Fibroblast of lung (primary cell): Measurements from ENCODE around the gene FAR1. TPM values are rescaled to one million over a fixed set of nuclear protein-coding genes. Genes with fewer than 3 reads are reported as not detected.

Experiments used
- DNase-seq, 2 donors: peaks; one replicate each; pipeline versions ENCODE4 v3.0.0 to v3.0.0-alpha.2; 2010; ENCODE audit warnings: low read depth in 2 of 2
- H2AFZ ChIP-seq: 2 replicates; pipeline ENCODE4 v1.5.1; 2012; ENCODE audit warnings: low read length, control low read depth, inconsistent platforms
- H3K27ac ChIP-seq: 2 replicates; pipeline ENCODE4 v1.5.1; 2011; ENCODE audit warnings: low read length, control low read depth; ENCODE audit not compliant: insufficient read depth
- H3K27me3 ChIP-seq: 2 replicates; pipeline ENCODE4 v1.5.1; 2011; ENCODE audit warnings: mild to moderate bottlenecking, low read length; ENCODE audit not compliant: control insufficient read depth, insufficient read depth
- H3K36me3 ChIP-seq: 2 replicates; pipeline ENCODE4 v1.5.1; 2011; ENCODE audit warnings: low read length; ENCODE audit not compliant: control insufficient read depth, insufficient read depth
- H3K4me1 ChIP-seq: 2 replicates; pipeline ENCODE4 v1.5.1; 2011; ENCODE audit warnings: low read length; ENCODE audit not compliant: control insufficient read depth, insufficient read depth; ENCODE audit errors: extremely low read depth
- H3K4me2 ChIP-seq: 2 replicates; pipeline ENCODE4 v1.5.1; 2011; ENCODE audit warnings: low read length, control low read depth; ENCODE audit not compliant: insufficient read depth; ENCODE audit errors: extremely low read depth
- H3K4me3 ChIP-seq, 4 experiments: fragments of 200-600 bp in 1 of 4; sonication (generic) in 1 of 4; replicated peaks in 1 of 4; 2 replicates each; pipeline ENCODE4 v1.5.1; 2011 to 2016; ENCODE audit warnings: low read length in 4 of 4, low read depth in 3 of 4, mild to moderate bottlenecking in 3 of 4, control low read depth in 2 of 4, inconsistent platforms in 1 of 4, mixed read lengths in 1 of 4; ENCODE audit not compliant: insufficient read depth in 1 of 4; ENCODE audit errors: control extremely low read depth in 1 of 4
- H3K79me2 ChIP-seq: 2 replicates; pipeline ENCODE4 v1.5.1; 2012; ENCODE audit warnings: mild to moderate bottlenecking, low read length, inconsistent platforms; ENCODE audit not compliant: control insufficient read depth, insufficient read depth
- H3K9ac ChIP-seq: 2 replicates; pipeline ENCODE4 v1.5.1; 2011; ENCODE audit warnings: mild to moderate bottlenecking, low read length, control low read depth; ENCODE audit not compliant: insufficient read depth
- H3K9me3 ChIP-seq: 2 replicates; pipeline ENCODE4 v1.5.1; 2012; ENCODE audit warnings: low read depth, low read length; ENCODE audit not compliant: control insufficient read depth, insufficient read depth
- H4K20me1 ChIP-seq: 2 replicates; pipeline ENCODE4 v1.5.1; 2011; ENCODE audit warnings: low read length; ENCODE audit not compliant: control insufficient read depth, insufficient read depth; ENCODE audit errors: extremely low read depth
- EZH2 ChIP-seq: IDR thresholded peaks from 2 replicates; pipeline ENCODE4 v1.5.1; 2012; ENCODE audit warnings: low read length, control low read depth, mild to moderate bottlenecking; ENCODE audit errors: missing control alignments
- polyA plus RNA-seq, 2 donors: library from polyadenylated mRNA; depleted of rRNA in 1 of 2; stranded (reverse) in 1 of 2; unstranded in 1 of 2; fragments of >200 nt; gene quantifications; 2 replicates each; pipeline ENCODE4 v1.2.1, GENCODE V29; 2011 to 2012; ENCODE audit warnings: missing spikeins in 1 of 2
- total RNA-seq: library from RNA; depleted of rRNA; stranded (reverse); fragments of >200 nt; gene quantifications from 2 replicates; pipeline ENCODE4 v1.2.1, GENCODE V29; 2014
- TF ChIP-seq, protein P1 (sequence below), 2 donors: IDR thresholded peaks in 1 of 2; conservative IDR thresholded peaks in 1 of 2; 1 replicate in 1 of 2; 2 replicates in 1 of 2; pipeline ENCODE4 v1.5.1; 2011 to 2012; ENCODE audit warnings: low read length in 2 of 2, control low read depth in 1 of 2, inconsistent platforms in 1 of 2, low read depth in 1 of 2, mild to moderate bottlenecking in 1 of 2

FAR1 gene
- total and polyA plus RNA-seq, 2 donors (not counting 1 experiment from before 2014, with no cell fraction given) = 58.1 to 69.1 TPM

DNA sequence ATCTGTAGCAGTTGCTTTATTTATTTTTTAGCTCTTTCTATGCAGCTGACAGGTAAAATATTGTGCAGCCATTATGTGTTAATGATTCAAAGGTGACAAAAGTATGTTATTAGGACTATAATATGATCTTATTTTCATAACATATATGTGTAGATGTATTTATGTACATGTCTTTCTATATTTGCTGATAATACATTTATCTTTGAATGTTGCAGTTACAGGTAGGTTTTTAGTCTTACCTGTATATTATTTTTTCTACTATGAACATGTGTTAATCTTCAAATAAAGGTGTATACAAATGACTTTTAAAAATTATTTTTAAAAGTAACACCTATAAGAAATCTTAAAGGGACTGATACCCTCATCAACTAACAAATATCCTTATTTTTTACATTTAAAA, 33.6 kb downstream of the FAR1 start:
- no peaks in the 10 kb centered on the region for H3K79me2 ChIP-seq
- TF ChIP-seq, protein P1, sequence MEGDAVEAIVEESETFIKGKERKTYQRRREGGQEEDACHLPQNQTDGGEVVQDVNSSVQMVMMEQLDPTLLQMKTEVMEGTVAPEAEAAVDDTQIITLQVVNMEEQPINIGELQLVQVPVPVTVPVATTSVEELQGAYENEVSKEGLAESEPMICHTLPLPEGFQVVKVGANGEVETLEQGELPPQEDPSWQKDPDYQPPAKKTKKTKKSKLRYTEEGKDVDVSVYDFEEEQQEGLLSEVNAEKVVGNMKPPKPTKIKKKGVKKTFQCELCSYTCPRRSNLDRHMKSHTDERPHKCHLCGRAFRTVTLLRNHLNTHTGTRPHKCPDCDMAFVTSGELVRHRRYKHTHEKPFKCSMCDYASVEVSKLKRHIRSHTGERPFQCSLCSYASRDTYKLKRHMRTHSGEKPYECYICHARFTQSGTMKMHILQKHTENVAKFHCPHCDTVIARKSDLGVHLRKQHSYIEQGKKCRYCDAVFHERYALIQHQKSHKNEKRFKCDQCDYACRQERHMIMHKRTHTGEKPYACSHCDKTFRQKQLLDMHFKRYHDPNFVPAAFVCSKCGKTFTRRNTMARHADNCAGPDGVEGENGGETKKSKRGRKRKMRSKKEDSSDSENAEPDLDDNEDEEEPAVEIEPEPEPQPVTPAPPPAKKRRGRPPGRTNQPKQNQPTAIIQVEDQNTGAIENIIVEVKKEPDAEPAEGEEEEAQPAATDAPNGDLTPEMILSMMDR (conservative IDR thresholded peaks at IDR 0.05 in 1 of 2, IDR thresholded peaks at IDR 0.05 in 1 of 2; ENCODE audit: low read depth in 1 of 2, low read length in 2 of 2) = no peak
- no peak for TF ChIP-seq EZH2
- DNase-seq = no peak

DNA sequence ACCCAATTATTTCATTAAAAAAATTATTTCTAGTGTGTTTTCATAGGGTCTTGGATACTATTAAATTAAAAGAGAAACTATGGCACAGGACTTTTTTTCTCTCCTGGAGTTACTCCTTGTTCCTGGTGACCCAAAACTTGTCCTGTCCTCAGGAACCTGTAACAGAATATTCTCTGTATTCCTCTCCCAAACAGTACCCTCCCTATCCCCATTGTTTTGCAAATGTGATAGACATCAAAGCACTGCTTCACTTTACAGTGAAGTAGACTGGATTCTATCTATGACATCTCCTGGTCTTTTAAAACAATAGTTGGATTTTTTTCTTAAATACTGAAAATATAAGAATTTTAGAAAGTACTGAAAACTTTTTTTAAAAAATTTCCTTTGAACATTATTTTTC, 37.2 kb downstream of the FAR1 start:
- H3K27me3 ChIP-seq = no peaks in the 10 kb centered on the region
- no peak overlapping the region for H2AFZ ChIP-seq
- H3K4me3 ChIP-seq = no peak overlapping the region
- H3K4me2 ChIP-seq = no peak overlapping the region
- no peaks in the 10 kb centered on the region for H3K79me2 ChIP-seq
- no peak for TF ChIP-seq EZH2
- TF ChIP-seq, protein P1 (conservative IDR thresholded peaks at IDR 0.05 in 1 of 2, IDR thresholded peaks at IDR 0.05 in 1 of 2; ENCODE audit: low read depth in 1 of 2, low read length in 2 of 2) = no peak
- no peak overlapping the region for H3K9ac ChIP-seq
- H3K9me3 ChIP-seq = no peaks in the 10 kb centered on the region
- no peak overlapping the region for H3K27ac ChIP-seq
- DNase-seq = no peak
- no peaks in the 10 kb centered on the region for H4K20me1 ChIP-seq
- no peaks in the 10 kb centered on the region for H3K36me3 ChIP-seq
- no peaks in the 10 kb centered on the region for H3K4me1 ChIP-seq

More for the DNA sequence above, 33.6 kb downstream of the FAR1 start:
- no peak overlapping the region for H3K27ac ChIP-seq
- H4K20me1 ChIP-seq = no peaks in the 10 kb centered on the region
- H2AFZ ChIP-seq = no peak overlapping the region
- H3K4me2 ChIP-seq = no peak overlapping the region
- H3K27me3 ChIP-seq = no peaks in the 10 kb centered on the region
- no peaks in the 10 kb centered on the region for H3K36me3 ChIP-seq
- H3K9ac ChIP-seq = no peak overlapping the region
- H3K4me3 ChIP-seq = no peak overlapping the region
- no peaks in the 10 kb centered on the region for H3K9me3 ChIP-seq
- H3K4me1 ChIP-seq = no peaks in the 10 kb centered on the region

DNA sequence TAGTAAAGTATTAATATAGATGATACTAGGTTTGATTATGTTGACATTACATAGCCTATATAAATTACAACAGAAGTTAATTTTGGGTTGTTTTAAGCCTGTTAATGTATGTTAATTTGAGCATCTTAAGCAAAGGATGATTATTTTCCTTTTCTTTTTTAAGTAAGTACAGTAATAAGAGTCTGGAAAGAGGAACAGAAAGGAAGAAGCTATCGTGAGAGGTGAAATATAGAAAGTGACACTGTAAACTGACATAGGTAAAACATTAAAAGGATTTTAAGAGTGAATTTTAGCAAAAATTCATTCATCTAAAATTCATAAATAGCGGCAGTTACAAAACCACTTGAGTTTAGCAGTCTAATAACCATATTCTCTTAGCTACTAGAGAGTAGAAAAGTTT, 45.5 kb downstream of the FAR1 start:
- DNase-seq = no peak
- H3K79me2 ChIP-seq = no peaks in the 10 kb centered on the region
- no peak overlapping the region for H3K4me3 ChIP-seq
- no peaks in the 10 kb centered on the region for H3K27me3 ChIP-seq
- no peaks in the 10 kb centered on the region for H3K36me3 ChIP-seq
- no peak overlapping the region for H3K4me2 ChIP-seq
- H4K20me1 ChIP-seq = no peaks in the 10 kb centered on the region
- H3K9ac ChIP-seq = no peak overlapping the region
- TF ChIP-seq, protein P1 (conservative IDR thresholded peaks at IDR 0.05 in 1 of 2, IDR thresholded peaks at IDR 0.05 in 1 of 2; ENCODE audit: low read depth in 1 of 2, low read length in 2 of 2) = no peak
- no peak for TF ChIP-seq EZH2
- no peaks in the 10 kb centered on the region for H3K9me3 ChIP-seq
- no peak overlapping the region for H2AFZ ChIP-seq
- H3K4me1 ChIP-seq = no peaks in the 10 kb centered on the region
- H3K27ac ChIP-seq = no peak overlapping the region
